OCI-LY7 (cell line): ENCODE data around the gene IL1RAPL1.

Experiments
- CTCF ChIP-seq: fragments of 200-600 bp; sonication (generic); conservative IDR thresholded peaks from 2 replicates; pipeline ENCODE4 v1.5.1; 2014; ENCODE audit warnings: mild to moderate bottlenecking, antibody characterized with exemption, low read length, moderate library complexity, mixed read lengths
- EZH2phosphoT487 ChIP-seq: fragments of 200-600 bp; sonication (generic); IDR thresholded peaks from 2 replicates; pipeline ENCODE4 v1.6.1; 2018; ENCODE audit warnings: low read depth, borderline replicate concordance, mild to moderate bottlenecking, mixed run types, antibody characterized with exemption, low read length, moderate library complexity, mixed read lengths

GRCh38 chrX:29318012-29318411, 730.8 kb downstream of the IL1RAPL1 start:
- TF ChIP-seq CTCF (no peak), EZH2phosphoT487 (no peak)
